ENCODE data around the gene CCNH. TPM values are rescaled to one million over a fixed set of nuclear protein-coding genes. Genes with fewer than 3 reads are reported as not detected.

The CCNH gene
- total RNA-seq (ENCODE audit: insufficient read depth, low replicate concordance): 124 TPM

- peak; percentile 99 for DNase-seq (ENCODE audit: low spot score)
Observed at GRCh38 chr5:87412630-87413342, at the start of gene CCNH. CCNH (minus strand) TSS chr5:87412930; CDS start chr5:87412794, 136 bp downstream.

- DNase-seq (ENCODE audit: low spot score): no peak
Observed at GRCh38 chr5:87457706-87458105, 45.0 kb upstream of the CCNH start.

GRCh38 chr5:87453801-87454200 lies 41.1 kb upstream of the CCNH start:
- DNase-seq (ENCODE audit: low spot score): no peak

- DNase-seq (ENCODE audit: low spot score): no peak
Observed at GRCh38 chr5:87452837-87453236, 40.1 kb upstream of the CCNH start.

- no peak for DNase-seq (ENCODE audit: low spot score)
Observed at GRCh38 chr5:87442419-87442818, 29.7 kb upstream of the CCNH start.

GRCh38 chr5:87438231-87438630 lies 25.5 kb upstream of the CCNH start:
- no peak for DNase-seq (ENCODE audit: low spot score)

GRCh38 chr5:87437724-87438123 lies 25.0 kb upstream of the CCNH start:
- no peak for DNase-seq (ENCODE audit: low spot score)

- no peak for DNase-seq (ENCODE audit: low spot score)
Observed at GRCh38 chr5:87435144-87435694, 22.5 kb upstream of the CCNH start.

- DNase-seq (ENCODE audit: low spot score): no peak
Observed at GRCh38 chr5:87434461-87434860, 21.7 kb upstream of the CCNH start.

GRCh38 chr5:87433945-87434344 lies 21.2 kb upstream of the CCNH start:
- no peak for DNase-seq (ENCODE audit: low spot score)

GRCh38 chr5:87432460-87432859 lies 19.7 kb upstream of the CCNH start:
- DNase-seq (ENCODE audit: low spot score): no peak

GRCh38 chr5:87430863-87431457 lies 18.2 kb upstream of the CCNH start:
- no peak for DNase-seq (ENCODE audit: low spot score)

GRCh38 chr5:87423755-87424154 lies 11.0 kb upstream of the CCNH start:
- DNase-seq (ENCODE audit: low spot score): no peak

GRCh38 chr5:87421307-87421706 lies 8.6 kb upstream of the CCNH start:
- DNase-seq (ENCODE audit: low spot score): no peak

- DNase-seq (ENCODE audit: low spot score): no peak
Observed at GRCh38 chr5:87418506-87418905, 5.8 kb upstream of the CCNH start.

GRCh38 chr5:87413343-87413645 lies 564 bp upstream of the CCNH start:
- DNase-seq (ENCODE audit: low spot score): no peak

- peak; percentile 53 for DNase-seq (ENCODE audit: low spot score)
Observed at GRCh38 chr5:87411973-87412629, 629 bp downstream of the CCNH start.

GRCh38 chr5:87411586-87411972 lies 1.2 kb downstream of the CCNH start:
- no peak for DNase-seq (ENCODE audit: low spot score)

- DNase-seq (ENCODE audit: low spot score): no peak
Observed at GRCh38 chr5:87410931-87411330, 1.8 kb downstream of the CCNH start.

GRCh38 chr5:87408204-87408603 lies 4.5 kb downstream of the CCNH start:
- no peak for DNase-seq (ENCODE audit: low spot score)

- no peak for DNase-seq (ENCODE audit: low spot score)
Observed at GRCh38 chr5:87405472-87406155, 7.1 kb downstream of the CCNH start.

GRCh38 chr5:87404359-87404758 lies 8.4 kb downstream of the CCNH start:
- DNase-seq (ENCODE audit: low spot score): no peak

All from umbilical cord (tissue), 2 donors.